Fibroblast of villous mesenchyme (primary cell): ENCODE measurements around the gene FMNL2. TPM values are rescaled to one million over a fixed set of nuclear protein-coding genes. Genes with fewer than 3 reads are reported as not detected.

Experiments used
- DNase-seq: peaks from one replicate; pipeline ENCODE4 v3.0.0-alpha.2; 2010; ENCODE audit warnings: low read depth
- H3K4me3 ChIP-seq: 2 replicates; pipeline ENCODE4 v1.5.1; 2011; ENCODE audit warnings: low read depth, mild to moderate bottlenecking, low read length
- total RNA-seq: library from RNA; depleted of rRNA; stranded (reverse); fragments of >200 nt; gene quantifications from 2 replicates; pipeline ENCODE4 v1.2.3, GENCODE V29; 2012
- TF ChIP-seq, protein P1 (sequence below): IDR thresholded peaks from 2 replicates; pipeline ENCODE4 v1.5.1; 2012; ENCODE audit warnings: low read depth, mild to moderate bottlenecking, low read length; ENCODE audit not compliant: insufficient read depth

Gene FMNL2
- total RNA-seq, 1 donor, result 17.3 TPM

- DNase-seq, result no peak
- TF ChIP-seq, protein P1, sequence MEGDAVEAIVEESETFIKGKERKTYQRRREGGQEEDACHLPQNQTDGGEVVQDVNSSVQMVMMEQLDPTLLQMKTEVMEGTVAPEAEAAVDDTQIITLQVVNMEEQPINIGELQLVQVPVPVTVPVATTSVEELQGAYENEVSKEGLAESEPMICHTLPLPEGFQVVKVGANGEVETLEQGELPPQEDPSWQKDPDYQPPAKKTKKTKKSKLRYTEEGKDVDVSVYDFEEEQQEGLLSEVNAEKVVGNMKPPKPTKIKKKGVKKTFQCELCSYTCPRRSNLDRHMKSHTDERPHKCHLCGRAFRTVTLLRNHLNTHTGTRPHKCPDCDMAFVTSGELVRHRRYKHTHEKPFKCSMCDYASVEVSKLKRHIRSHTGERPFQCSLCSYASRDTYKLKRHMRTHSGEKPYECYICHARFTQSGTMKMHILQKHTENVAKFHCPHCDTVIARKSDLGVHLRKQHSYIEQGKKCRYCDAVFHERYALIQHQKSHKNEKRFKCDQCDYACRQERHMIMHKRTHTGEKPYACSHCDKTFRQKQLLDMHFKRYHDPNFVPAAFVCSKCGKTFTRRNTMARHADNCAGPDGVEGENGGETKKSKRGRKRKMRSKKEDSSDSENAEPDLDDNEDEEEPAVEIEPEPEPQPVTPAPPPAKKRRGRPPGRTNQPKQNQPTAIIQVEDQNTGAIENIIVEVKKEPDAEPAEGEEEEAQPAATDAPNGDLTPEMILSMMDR, result no peak
- no peak overlapping the region for H3K4me3 ChIP-seq
These were observed 86.0 kb downstream of the FMNL2 start for GRCh38 chr2:152420936-152421335.

DNA sequence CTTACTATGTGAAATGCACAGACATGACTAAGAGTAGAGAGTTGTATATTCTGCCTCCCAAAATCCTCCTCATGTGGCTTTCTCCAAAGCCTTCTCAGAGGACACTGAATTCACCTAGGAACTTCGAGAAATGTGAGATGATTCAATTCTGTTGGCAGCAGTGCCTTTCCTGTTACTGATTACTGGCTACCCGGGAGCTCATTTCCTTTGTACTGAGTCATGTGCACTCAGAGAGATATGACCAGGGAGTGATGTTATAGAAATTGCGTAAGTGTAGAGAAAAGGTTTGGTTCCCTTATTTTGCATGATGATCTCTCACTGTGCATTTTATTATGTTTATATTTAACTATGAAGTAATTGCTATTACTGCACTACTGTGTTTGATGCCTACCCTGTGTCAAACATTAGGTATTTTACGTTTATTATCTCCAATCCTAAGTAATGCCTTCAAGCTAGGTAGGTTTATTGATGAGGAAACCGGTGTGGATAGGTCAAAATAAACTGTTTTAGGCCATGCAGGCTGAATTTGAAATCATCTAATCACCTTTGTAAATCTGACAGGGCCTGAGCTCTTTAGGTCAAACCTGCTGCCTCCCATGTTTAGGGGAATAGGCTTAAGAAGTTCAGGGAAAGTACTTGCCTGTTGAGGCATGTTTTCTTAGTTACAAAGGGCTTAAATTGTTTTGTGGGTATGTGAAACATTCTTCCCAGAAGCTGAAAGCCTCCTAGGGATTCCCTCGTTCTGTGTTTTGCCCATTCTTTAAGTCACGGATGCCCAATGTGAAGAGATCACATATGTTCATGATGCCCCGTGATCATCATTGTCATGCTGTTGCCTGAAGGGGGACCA lies 86.8 kb downstream of the FMNL2 start:
- TF ChIP-seq, protein P1, result no peak
- peak; percentile 98 for DNase-seq
- no peak overlapping the region for H3K4me3 ChIP-seq

GRCh38 chr2:152423684-152424083 lies 88.7 kb downstream of the FMNL2 start:
- TF ChIP-seq, protein P1, result no peak
- DNase-seq, result no peak
- H3K4me3 ChIP-seq, result no peak overlapping the region

GRCh38 chr2:152425765-152426727 lies 91.1 kb downstream of the FMNL2 start:
- DNase-seq, result no peak
- no peak overlapping the region for H3K4me3 ChIP-seq
- TF ChIP-seq, protein P1, result no peak

DNA sequence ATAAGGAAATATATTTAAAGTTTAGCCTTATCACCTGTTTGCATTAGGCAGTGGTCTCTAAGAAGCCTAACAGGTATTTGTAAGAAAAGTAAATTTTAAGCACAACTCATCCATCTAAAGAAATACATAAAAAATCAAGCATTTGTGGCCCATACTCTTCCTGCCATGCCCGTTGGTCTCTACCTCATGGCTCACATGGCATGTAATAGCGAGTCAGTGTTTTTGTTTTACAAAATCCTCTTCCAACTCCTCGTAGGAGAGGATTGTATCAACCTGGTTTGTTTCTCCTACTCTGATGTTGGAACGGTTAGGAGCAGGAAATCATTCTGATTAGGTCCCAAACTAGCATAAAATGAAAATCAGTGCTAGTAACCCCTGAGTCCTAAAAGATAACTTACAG lies 91.8 kb downstream of the FMNL2 start:
- TF ChIP-seq, protein P1, result no peak
- DNase-seq, result no peak
- no peak overlapping the region for H3K4me3 ChIP-seq

DNA sequence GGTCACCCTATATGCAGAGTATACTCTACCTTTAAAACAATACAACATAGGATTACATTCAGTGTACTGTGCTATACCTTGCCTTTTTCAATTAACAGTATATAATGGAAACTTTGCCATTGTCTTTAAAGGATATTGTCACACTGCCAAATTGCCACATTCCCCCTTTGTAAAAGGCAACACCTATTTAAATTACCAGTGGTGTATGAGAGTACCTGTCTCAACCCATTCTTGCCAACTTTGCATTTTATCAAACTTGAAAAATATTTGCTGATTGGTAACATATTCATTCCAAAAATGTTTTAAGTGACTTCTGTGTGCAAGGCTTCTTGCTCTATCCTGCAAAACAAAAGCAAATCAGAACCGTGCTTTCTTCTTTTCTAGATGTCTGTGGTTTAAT lies 92.9 kb downstream of the FMNL2 start:
- DNase-seq, result no peak
- H3K4me3 ChIP-seq, result no peak overlapping the region
- TF ChIP-seq, protein P1, result no peak
